ENCODE data around the gene EVX2.
A peak's percentile ranks its signal among the peaks of the same experiment; 100 is the strongest.

EVX2 gene

GRCh38 chr2:176083796-176084261, at the start of gene EVX2:
Gene EVX2 (minus strand): TSS chr2:176083962. CDS start chr2:176083776, 186 bp downstream.
- DNase-seq = no peak

DNA sequence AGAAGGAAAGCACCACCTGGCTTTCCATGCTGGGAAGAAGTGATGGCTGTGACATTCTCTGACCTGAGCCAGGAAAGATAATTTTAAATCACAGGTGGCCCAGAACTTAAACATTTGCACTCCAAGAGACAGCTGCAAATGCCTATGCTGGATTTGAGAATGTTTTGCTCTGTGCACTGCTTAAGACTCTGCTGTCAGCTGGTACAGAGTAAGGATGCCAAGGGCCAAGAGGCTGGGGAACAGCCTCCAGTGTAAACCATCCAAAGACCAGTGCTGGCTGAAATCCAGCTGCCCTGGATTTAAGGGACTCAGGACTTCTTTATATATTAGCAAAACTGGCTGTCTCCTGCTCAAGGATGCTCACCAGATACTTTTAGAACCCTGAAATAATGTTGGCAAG, 49.6 kb upstream of the EVX2 start:
- no peak for DNase-seq

DNA sequence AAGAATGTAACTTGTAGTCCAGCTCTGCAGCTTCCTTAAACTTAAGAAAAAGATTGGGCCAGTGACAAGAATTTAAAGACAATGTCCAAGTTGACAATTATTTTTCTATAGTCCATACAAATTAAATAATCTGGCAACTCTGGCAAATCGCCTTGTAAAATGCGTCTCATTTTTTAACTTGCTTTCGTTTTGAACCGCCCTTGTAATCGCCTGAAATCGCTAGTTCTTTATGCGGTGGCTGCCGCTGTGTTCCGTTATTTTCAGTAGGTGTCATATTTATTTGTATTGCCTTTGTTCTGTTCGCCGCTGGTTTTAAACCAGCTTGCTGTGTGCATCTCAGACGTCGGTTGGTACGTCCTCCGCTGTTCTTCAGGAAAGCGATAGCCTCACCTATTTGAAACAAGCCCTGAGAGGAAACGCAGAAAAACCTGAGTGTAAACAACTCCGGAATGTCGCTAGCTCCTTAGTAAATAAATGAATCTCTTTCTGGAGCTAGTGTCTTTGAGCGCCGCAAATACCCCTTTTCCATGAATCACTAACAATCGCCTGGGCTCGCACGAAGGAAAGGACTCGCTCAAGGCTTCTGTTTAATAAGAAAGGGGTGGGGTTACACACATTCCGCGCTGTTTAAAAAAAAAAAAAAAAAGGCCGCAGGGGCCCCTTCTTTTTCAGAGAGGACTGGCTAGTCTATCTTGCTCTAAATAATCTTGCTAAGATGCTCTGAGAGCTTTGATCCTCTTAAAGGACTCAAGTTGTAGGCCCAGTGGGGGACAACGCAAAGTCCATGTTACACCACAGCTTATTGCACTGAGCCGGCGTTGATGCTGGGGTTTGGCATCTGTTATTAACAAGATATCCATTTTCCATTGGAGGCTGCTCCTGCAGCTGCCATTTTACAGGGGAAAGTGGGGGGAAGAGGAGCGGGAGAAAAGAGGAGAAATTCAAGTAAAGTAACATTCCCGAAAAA, 48.7 kb upstream of the EVX2 start:
- DNase-seq = peak; percentile 36

GRCh38 chr2:176131848-176132158, 48.0 kb upstream of the EVX2 start:
- no peak for DNase-seq

DNA sequence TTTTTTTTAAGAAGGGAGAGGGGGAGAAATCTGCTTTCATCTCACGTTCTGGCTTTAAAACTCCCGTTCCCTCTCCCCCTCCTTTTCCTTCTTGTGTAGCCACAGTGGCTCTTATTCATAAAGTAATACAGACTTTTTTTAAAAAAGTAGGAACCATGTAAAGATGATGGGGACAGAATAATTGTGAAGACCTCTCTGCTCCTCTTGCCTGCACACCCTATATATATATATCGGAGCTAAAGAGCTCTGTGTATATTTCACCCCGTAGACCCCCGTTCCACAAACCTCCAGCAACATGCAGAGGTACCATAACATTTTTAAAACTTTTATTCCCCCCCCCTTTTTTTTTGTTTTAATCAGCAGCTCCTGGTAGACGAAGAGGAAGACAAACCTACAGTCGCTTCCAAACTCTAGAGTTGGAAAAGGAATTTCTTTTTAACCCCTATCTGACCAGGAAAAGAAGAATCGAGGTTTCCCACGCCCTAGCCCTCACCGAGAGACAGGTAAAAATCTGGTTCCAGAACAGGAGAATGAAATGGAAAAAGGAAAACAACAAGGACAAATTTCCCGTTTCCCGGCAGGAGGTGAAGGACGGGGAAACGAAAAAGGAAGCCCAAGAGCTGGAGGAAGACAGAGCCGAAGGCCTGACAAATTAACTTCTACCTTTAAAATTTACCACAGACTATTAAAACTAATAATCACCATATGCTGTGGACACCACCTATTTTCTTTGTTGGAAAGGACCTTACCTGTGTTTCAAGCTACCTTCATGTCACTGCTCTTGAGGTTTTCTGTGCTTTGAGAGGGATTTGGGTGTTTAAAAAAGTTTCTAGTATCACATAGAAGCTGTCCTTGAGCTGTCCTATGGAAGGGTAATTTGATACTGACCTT, 47.4 kb upstream of the EVX2 start:
- no peak for DNase-seq

GRCh38 chr2:176130147-176130956, 46.6 kb upstream of the EVX2 start:
- peak; percentile 52 for DNase-seq

DNA sequence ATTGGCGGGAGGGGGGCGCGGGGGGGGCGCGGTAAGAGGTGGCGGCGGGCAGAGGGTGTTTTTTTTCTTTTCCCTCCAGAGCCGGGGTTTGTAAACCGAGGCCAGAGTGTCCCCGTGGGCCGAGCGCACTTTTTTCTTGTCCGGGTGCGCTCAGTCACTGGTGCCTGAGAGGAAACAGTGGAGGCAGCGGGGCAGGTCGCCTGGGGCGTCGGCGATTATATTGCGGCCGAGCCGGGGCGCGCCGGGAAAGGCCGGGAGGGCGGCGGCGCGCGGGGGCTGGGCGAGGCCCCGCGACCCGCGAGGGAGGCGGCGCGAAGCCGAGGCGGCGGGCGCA, 46.0 kb upstream of the EVX2 start:
- peak; percentile 49 for DNase-seq

GRCh38 chr2:176128982-176129796, 45.4 kb upstream of the EVX2 start, which contains the start of gene HOXD8:
Gene HOXD8 (plus strand): TSS chr2:176129705. CDS start chr2:176130367, 662 bp downstream.
- peak; percentile 78 for DNase-seq

DNA sequence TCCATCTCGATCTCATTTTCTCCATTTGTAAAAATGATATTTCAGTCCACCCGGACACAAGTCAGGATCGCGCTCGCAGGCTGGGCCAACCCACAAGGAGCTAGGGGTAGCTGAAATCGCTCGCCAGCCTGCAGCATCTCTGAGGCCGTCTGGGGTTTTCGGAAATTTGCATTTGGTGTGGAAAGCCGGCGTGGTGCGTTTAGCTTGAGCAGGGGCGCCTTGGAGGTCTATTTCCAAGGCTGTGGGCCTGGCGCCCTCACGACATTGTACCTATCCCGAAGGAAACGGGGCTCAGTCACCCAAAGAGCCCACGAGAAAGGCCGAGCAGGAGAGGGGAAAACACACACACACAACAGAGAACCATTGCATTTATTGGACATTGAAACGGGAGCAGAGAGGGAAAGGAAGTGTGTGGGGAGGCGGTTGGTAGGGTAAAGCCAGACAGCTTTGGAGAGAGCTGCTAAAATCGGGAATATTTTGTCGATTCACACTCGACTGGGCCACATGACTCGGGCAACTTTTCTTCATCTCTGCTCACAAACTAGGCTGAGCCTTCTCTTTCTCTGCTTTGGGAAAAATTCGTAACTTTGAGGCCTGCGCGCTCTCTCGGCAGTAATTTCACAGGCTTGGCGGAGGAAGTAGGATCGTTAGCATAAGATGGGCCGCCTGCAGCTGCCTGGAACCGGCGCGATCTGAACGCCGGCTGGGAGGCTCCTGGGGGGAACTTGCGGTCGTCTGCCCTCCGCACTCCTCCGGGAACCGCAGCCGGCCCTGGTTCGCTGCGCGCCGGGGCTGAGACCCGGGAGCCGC, 44.6 kb upstream of the EVX2 start:
- DNase-seq = no peak

DNA sequence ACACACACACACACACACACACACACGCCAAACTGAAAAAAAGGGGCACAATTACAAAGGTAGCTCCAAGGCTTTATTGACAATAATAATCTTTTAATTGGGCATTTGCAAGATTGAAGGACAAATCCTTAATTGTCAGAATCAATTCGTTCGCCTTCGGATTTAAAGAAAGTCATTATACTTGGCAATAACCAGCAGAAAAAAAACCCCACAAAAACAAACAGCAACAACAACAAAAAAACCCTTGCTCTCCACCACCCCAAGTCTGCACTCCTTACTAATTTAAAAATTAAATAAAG, 44.0 kb upstream of the EVX2 start:
- DNase-seq = no peak

DNA sequence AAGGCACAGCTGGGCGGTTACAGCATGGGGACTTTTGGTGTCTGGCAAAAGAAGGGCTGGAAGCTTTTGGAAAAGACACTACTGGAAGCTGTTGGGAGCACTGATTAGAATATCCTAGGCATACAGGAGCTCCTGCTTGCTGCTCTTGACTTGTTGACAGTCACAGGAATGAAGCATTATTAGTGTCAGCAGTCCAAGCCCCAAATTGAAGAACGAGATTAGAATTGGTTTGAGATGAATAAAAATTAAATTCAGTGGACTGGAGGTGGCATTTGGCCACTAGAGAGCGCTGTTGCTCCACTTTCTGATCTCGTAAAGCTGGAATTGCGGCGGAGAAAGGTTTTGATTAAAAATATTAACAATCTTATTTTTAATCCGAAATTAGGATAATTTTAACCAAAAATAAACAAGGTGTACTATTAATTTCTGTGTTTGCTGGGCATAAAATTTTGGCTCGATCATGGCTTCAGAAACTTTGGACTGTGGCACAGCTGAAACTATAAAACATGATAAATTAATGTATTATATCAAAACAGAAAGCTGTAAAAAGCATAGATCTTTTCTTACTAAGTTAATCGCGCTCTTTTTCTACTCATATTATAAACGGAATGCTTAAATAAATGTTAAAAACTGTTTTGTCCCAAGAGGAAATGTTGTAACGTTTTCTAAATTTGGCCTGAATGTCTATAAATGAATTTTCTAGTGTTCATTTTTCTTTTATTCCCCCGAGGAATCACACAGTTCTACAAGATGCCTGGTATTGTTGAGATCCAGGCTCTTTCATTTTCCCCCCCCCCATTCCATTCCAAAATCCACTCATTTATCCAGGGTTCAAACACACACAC, 43.4 kb upstream of the EVX2 start:
- DNase-seq = peak; percentile 55

DNA sequence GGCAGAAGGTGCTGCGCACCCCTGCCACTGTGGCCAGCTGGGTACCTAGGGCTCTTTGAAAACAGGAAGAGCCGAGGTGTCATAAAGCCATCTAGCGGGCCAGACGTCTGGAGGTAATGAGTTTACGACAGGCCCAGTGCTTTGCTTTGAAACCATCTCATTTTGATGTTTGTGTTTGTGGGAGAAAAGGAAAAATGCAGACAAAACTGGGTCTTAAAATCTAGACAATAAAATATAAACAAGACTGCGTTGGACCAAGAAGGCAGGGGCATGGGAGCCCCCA, 42.0 kb upstream of the EVX2 start:
- no peak for DNase-seq

- no peak for DNase-seq
Measured at GRCh38 chr2:176124947-176125771, 41.4 kb upstream of the EVX2 start.

DNA sequence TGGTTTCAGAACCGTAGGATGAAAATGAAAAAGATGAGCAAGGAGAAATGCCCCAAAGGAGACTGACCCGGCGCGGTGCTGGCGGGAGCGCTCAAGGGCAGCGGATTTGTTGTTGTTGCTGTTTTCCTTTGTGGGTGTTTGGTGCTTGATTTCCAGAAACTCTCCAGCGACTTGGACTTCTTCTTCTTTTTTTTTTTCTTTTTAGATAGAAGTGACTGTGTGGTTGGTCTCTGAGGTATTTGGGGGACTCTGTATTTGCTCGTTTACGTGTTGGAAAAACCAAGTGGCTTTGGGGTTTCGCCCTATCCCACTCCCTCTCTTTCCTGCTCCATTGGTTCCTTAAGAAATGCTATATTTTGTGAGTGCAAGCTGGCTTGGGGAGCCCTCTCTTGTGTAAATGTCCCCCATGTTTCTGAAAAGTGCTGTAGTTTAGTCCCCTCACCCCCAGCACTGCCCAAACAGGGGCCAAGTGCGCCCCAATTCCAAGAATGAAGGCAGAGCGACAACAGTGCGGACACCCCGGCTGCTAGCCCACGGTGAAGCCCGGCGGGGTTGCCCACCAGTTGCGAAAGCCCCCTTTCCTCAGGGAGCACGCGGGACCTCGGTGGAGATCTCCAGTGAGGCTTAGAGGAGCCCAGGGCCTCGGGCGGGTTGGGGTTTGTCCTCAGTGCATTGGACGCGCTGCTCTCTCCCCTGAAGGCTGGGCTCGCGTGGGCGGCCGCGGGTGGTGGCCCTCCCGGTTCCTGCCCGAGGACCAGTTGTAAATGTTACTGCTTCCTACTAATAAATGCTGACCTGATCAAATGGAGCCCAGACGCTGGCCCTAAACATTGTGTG, 40.6 kb upstream of the EVX2 start:
- DNase-seq = no peak

GRCh38 chr2:176123411-176124109, 39.8 kb upstream of the EVX2 start:
- DNase-seq = no peak

- peak; percentile 70 for DNase-seq
Measured at GRCh38 chr2:176122683-176123410, 39.1 kb upstream of the EVX2 start, which contains the start of gene HOXD9. Gene HOXD9 (plus strand): TSS chr2:176122719. CDS start chr2:176122769, 50 bp downstream.

GRCh38 chr2:176122052-176122682, 38.4 kb upstream of the EVX2 start:
- DNase-seq = no peak
